Inflammatory macrophage treated with lipopolysaccharide for 1 hour (primary cell): ENCODE measurements around the gene KCTD11.

ENCODE experiments used
- DNase-seq, 2 donors: peaks; one replicate each; pipeline ENCODE4 v3.0.0-alpha.2; 2020 to 2022

KCTD11 gene

DNA sequence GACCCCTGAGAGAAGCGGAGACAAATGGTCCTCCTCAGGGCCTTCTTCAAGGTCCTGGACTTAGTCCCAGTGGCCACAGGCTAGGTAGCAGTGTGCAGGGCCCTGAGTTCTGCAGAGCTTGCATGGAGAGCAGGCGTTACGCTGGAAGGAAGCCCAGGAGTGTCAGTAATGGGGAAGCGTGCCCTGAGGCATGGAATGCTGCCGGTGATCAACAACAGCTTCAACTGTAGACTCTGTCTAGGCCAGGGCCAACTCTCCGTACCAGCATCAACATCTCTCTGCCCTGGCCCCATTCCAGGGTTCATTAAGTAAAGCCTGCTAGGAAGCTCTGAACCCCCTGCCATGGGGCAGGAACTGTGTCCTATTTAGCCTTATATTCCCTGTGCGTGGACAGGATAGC is 28.4 kb downstream of the KCTD11 start:
- no peak for DNase-seq

DNA sequence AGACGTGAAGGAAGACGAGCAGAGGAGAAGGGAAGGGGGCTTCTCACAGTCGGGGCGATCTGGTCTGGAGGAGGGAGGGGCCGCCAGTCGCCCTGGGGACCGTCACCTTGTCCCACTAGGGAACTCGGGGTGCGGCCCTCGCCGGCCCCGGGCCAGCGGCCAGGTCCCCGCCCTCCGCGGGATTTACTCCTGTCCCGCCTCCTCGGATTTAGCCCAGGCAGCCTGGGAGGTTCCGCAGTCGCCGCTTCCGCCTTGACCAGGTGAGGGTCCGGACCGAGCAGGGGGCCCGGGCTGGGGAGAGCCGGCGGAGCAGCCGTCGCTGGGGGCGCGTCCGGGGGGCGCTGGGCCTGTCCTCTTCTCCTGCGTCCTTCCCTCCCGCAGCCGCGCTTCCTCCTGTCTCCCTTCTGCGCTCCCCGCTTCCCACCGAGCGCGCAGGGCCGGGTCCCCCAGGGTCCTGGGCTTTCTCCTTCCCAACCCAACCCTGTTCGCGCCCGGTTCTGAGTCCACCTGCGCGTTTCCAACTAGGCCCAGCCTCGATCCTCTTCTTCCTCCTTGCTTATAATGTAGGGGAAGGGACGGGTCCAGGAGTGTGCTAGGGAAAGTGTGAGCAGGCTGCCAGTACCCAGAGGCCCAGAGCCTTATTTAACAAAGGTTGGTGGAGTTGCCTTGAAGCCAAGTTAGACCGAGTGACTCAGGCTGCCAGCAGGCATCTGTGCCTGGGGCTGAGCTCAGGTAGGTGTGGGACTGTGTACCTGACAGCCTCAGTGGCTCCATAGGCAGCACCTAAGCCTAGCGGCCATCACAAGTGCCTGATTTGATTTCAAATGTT is 29.1 kb downstream of the KCTD11 start, which contains the start of gene TNK1:
Gene TNK1 (plus strand): TSS at position 235 of the 829 bp plus-strand sequence. CDS start 1,838 bp downstream, outside the sequence.
- no peak for DNase-seq

- no peak for DNase-seq
Observed at GRCh38 chr17:7382901-7383300, 30.9 kb downstream of the KCTD11 start.

DNA sequence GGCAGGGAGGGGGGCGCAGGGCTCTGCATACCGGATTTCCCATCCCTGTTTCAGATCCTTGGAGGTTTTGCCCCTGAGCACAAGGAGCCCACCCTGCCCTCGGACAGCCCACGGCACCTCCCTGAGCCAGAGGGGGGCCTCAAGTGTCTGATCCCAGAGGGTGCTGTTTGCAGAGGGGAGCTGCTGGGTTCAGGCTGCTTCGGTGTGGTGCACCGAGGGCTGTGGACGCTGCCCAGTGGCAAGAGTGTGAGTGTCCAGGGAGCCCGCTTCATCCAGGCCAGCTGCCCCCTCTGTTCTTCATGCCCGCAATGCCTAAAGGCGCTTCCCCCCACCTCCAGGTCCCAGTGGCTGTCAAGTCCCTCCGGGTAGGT is 31.4 kb downstream of the KCTD11 start:
- no peak for DNase-seq

DNA sequence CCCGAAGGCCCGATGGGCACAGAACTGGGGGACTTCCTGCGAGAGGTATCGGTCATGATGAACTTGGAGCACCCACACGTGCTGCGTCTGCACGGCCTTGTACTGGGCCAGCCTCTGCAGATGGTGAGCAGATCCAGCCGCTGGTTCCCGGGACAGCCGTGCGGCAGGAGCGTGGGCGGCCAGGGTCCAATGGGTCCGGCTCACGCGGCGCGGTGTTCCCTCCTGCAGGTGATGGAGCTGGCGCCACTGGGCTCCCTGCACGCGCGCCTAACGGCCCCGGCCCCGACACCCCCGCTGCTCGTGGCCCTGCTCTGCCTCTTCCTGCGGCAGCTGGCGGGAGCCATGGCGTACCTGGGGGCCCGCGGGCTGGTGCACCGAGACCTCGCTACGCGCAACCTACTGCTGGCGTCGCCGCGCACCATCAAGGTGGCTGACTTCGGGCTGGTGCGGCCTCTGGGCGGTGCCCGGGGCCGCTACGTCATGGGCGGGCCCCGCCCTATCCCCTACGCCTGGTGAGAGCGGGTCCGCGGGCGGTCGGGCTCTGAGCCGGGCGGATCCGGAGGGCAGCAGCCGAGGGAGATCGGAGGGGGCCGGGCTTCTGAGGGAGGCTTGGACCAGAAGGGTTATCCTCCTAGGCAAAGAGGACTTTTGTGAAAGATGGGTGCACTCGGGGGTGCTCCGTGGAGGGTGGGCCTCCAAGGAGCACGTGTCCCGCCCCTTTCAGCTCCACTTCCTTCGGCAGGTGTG is 32.0 kb downstream of the KCTD11 start:
- peak in 1 of 2 donors; percentile 21 for DNase-seq

- DNase-seq = no peak
Observed at GRCh38 chr17:7384489-7385081, 32.6 kb downstream of the KCTD11 start.

DNA sequence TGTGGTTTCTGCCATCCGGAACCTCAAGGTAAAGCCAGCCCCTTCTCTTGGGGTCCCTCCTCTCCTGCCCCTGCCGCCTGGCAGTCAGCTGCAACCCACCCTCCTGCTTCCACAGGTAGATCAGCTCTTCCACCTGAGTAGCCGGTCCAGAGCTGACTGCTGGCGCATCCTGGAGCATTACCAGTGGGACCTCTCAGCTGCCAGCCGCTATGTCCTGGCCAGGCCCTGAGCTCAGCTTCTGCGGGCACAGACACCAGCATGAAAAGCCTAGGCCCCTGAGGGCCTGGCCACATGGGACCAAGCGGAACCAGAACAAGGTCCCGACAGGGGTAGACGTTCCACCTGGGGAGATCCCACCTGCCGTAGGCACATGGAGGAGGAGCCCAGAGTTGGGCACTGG is 36.9 kb downstream of the KCTD11 start:
- no peak for DNase-seq

DNA sequence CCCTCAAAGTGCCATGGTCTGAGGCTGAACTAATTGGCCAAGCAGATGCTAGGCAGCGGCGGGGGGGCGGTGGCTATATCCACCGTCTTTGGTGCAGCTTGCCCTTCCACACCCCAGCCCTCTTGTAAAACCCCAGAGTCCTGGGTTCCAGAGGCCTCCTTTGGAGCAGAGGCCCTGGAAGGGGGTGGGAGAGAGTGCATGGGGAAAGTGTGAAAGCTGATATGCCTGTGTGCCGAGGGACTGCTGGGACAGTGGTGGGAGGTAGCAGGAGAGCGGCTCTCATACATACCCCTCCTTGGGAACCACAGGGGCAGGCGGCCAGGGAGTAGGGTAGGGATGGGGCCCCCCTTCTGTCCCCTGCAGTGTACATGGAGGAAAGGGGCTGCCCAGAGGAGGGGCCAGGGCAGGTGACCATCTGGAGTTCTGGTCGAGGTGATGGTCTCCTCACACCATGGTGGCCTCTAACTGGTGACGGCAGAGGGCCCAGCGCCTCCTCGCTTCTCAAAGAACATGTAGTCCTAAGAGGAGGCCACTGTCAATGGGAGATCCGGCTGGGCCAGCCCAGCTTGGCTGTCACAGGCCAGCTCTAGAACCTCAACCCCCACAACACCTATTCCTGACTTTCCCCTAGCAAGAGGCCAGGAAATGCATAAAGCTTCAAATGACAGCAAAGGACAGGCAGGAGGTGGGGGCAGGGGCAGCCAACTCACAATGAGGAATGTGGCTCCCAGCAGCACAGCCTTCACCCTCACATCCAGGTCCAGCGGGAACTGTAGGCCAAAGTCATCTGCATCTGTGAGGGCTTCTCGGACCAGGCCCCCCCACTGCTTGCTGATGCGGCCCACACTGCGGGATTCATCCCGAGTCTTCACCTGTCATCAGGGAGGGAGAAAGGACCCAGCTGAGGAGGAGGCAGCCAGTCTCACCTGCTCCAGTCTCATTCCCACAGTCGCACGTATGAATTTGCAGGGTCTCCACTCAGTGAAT is 38.3 kb downstream of the KCTD11 start:
- DNase-seq = no peak

DNA sequence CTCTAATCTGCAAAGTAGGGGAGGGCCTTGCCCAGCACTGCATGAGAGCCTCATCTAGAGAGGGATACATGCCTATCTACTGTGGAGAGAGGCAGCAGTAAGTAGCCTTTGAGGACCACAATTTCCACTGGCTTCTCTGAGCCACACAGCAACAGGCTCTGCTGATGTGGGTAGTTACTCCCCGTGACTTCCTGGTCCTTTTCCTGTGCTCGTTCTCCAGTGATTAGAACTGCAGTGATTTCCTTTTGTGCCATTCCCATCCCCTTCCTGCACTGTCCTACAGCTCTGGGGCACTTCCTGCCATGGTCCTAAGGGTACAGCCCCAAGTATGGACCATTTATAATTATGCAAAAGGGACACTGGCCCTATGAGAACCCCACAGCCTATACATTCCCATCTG is 39.3 kb downstream of the KCTD11 start:
- no peak for DNase-seq

DNA sequence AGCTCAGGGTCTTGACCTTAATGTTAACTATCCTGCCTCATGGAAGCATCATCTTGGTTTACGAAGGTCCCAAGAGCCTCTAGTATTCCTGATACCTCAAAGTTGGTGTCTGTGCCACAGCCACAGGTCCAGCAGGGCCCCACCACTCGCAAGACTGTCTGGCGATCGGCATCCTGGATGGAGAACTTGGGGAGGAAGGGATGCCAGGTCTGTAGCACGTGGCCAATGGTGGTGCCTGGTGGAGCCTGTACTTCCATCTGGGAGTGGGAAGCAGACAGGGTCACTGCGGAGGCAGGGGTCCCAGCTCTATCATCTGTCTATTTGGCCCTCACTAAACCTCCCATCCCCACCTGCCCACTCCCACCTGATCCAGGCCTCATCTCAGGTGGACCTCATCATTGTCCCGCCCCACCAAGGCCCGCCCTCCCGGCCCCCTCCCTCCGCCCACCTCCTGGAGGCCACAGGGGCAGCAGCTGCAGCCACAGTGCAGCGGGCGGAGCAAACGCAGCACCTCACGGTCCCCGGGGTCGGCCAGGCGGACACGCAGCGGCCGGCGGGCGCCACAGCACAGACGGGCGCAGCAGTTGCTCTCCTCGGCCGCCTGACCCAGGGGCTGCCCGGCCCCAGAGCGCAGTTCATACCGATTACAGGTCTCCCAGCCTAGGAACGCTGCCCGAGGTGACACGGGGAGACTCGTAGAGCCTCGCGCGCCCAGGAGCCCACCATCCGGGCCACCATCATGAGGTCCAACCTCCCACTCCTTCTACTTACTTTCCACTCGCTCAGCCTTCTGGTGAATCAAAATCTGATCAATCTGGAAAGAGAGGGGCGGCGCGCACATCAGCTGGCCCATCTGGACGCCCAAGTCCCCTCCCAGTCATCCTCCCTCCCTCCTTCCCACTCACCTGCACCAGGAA is 41.0 kb downstream of the KCTD11 start:
- no peak for DNase-seq

GRCh38 chr17:7393613-7394451 is 41.9 kb downstream of the KCTD11 start:
- no peak for DNase-seq

DNA sequence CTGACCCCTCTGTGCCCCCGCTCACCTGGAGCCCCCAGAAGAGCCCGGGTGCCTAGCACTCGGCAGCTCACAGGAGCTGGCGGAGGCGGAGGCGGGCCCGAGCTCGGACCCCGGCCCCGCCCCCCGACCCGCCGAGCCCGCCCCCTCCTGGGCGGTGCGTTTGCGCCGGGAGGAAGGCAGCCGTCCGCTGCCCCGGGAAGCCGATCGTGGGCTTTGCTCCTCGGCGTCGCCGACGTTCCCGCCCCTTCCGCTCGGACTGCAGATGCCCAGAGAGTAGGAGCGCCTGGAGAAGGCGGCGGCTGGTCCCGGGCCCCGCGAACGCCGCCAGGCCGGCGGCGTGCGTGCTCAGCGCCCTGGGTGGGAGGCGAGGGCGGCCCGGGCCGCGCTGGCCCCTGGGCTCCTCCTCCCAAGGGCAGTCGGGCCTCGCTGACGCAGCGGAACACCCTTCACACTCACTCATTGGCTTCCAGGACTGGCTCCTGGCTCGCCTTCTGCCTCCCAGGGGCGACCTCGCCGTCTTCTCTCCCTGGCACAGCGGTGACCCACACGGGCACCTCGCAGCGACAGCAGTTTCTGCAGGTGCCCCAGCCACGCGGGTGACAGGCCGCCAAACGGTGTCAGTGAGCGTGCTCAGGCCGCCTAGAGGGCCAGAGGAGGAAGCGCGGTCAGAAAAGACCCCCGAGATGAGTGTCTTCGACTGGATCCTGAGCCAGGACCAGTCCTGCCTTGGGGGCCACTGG is 42.7 kb downstream of the KCTD11 start, which contains the start of gene PLSCR3:
Gene PLSCR3 (minus strand): TSS at position 74 of the 740 bp plus-strand sequence. CDS start 415 bp downstream, outside the sequence.
- DNase-seq = peak; percentile 69 to 76

- no peak for DNase-seq
Observed at GRCh38 chr17:7396147-7396546, 44.2 kb downstream of the KCTD11 start.

DNA sequence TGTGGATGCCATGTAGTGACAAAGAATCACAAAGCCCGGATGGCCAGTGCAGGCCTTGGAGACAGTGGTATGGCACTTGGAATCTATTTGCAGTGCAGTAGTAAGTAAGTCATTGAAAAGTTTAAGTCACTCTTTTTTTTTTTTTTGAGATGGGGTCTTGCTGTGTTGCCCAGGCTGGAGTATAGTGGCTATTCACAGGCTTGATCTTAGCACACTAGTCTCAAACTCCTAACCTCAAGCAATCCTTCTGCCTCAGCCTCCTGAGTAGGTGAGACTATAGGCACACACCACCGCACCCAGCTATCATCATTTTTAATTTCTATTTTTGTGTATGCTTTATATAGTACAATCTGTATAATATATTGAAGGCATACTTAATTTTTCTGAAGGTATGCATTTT is 46.6 kb downstream of the KCTD11 start:
- DNase-seq = no peak

GRCh38 chr17:7403043-7403726 is 51.2 kb downstream of the KCTD11 start:
- peak in 1 of 2 donors; percentile 2 for DNase-seq

DNA sequence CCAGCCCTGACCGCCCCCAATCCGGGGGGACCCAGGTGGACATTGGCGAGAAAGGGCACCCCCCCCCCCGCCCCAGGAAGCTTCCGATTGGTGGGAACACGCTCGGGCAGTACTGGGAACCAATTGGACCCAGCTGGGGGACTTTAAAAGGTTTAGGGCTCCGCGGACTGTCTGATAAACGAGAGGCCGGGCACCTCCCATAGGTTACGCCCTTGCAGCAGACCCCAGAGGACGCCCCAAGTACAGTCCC is 51.7 kb downstream of the KCTD11 start:
- DNase-seq = no peak

DNA sequence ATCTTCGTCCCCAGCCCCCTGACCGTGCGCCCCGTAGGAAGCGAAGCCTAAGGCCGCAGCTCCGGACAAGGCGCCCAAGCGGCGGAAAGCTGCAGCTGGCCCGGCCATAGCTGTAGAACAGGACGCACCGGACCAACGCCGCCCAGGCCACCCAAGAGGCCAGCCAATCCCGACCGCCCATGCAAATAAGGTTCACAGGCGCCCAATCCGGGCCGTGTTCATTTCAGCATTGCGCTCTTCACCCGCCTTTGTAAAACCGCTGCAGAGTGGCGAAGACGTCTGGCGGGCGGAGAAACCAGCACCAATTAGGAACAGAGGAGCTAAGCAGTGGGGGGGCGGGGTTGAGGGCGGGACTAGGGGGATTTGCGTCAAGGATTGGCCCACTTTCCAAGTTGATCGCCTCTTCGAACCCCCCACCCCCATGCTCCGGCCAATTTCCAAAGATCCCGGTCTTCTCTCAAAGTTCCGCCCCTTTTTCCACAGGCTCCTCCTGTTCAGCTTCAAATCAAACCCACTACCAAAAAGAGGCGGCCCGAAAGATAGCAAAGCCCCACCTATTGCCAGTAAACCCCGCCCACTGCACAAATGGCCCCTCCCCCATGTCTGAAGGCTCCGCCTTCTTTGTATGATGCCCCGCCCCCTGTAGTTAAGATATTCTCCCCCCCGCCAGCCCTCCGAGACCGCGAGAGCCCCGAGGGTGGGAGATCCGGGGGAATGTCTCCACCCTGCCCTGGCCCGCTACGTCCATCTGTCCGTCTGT is 52.2 kb downstream of the KCTD11 start, which contains the start of gene TMEM256:
Gene TMEM256 (minus strand): TSS at position 121 of the 760 bp plus-strand sequence. CDS start 13 bp downstream, at position 108.
- peak; percentile 99 for DNase-seq
